ENCODE measurements around the gene SLC39A11. TPM values are rescaled to one million over a fixed set of nuclear protein-coding genes. Genes with fewer than 3 reads are reported as not detected.
"Not testable (repeated sequence)": the region's sequence is repeated elsewhere in the genome, so short reads cannot be mapped to it uniquely, and the experiment has no call there.

Gene SLC39A11
- total and polyA plus RNA-seq, 12 donors: 7.0 to 91.4 (median 22.7) TPM

DNA sequence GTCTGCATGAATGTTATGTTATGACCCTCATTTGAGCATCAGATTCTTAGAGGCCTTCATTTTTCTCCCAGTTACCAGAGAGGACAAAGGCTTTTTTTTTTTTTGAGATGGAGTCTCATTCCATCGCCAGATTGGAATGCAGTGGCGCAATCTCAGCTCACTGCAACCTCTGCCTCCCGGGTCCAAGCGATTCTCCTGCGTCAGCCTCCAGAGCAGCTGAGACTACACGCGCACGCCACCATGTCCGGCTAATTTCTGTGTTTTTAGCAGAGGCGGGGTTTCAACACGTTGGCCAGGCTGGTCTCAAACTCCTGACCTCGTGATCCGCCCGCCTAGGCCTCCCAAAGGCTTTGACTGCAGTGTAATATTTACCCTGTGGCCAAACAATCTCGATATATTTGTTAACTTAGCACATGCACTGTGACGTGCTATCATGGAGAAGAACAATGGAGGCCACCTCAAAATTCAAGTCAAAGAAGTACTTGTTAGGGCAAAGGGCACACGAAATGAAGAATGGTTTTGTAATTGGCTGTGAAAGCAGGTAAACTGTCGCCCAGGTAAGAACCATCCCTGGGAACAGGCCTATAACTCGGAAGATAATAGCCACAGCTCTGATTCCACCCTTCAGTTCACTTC lies 303.4 kb downstream of the SLC39A11 start:
- H3K36me3 ChIP-seq (replicated peaks in 1 of 2): no peaks in the 10 kb centered on the region
- H3K4me1 ChIP-seq (replicated peaks in 1 of 2): no peaks in the 10 kb centered on the region
- TF ChIP-seq POLR2A (IDR thresholded peaks at IDR 0.05): no peak
- TF ChIP-seq, protein P1, sequence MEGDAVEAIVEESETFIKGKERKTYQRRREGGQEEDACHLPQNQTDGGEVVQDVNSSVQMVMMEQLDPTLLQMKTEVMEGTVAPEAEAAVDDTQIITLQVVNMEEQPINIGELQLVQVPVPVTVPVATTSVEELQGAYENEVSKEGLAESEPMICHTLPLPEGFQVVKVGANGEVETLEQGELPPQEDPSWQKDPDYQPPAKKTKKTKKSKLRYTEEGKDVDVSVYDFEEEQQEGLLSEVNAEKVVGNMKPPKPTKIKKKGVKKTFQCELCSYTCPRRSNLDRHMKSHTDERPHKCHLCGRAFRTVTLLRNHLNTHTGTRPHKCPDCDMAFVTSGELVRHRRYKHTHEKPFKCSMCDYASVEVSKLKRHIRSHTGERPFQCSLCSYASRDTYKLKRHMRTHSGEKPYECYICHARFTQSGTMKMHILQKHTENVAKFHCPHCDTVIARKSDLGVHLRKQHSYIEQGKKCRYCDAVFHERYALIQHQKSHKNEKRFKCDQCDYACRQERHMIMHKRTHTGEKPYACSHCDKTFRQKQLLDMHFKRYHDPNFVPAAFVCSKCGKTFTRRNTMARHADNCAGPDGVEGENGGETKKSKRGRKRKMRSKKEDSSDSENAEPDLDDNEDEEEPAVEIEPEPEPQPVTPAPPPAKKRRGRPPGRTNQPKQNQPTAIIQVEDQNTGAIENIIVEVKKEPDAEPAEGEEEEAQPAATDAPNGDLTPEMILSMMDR (IDR thresholded peaks at IDR 0.05): no peak
- H3K27ac ChIP-seq: no peak overlapping the region
- H3K4me3 ChIP-seq: no peak overlapping the region
- no peak for DNase-seq
- intact Hi-C loops (cut with DNase I): no loop called here
- WGBS, 4 donors: 93 to 95% (median 94%) methylated on average over 19 of the region's 19 CpGs
- H3K27me3 ChIP-seq: no peaks in the 10 kb centered on the region
- no peaks in the 10 kb centered on the region for H3K9me3 ChIP-seq (replicated peaks in 1 of 3)

DNA sequence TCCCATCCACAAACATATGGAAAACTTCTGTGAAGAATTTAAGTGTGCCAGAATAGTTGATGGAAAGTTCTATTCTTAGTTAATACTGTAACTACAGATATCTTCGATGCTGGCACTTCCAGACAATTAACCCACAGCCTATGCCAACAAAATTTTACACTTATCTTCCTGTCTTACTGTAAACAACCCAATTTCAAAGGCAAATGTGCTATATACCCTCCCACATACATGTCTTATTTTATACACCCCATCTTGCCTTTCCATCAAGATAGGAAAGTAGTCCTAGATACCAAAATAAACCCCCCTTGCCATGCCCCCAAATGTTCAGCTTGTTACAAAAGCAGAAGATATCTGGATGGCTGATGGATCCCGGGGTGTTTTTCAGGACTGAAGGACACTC lies 306.3 kb downstream of the SLC39A11 start:
- H3K9me3 ChIP-seq (replicated peaks in 1 of 3): no peaks in the 10 kb centered on the region
- no peaks in the 10 kb centered on the region for H3K27me3 ChIP-seq
- no peak overlapping the region for H3K27ac ChIP-seq
- intact Hi-C loops (cut with DNase I): no loop called here
- H3K36me3 ChIP-seq (replicated peaks in 1 of 2): no peaks in the 10 kb centered on the region
- 70 to 85% (median 74%) methylated on average over 2 of the region's 2 CpGs for WGBS, 4 donors
- H3K4me1 ChIP-seq (replicated peaks in 1 of 2): no peaks in the 10 kb centered on the region
- H3K4me3 ChIP-seq: no peak overlapping the region
- TF ChIP-seq POLR2A (IDR thresholded peaks at IDR 0.05): no peak
- TF ChIP-seq, protein P1 (IDR thresholded peaks at IDR 0.05): no peak
- DNase-seq: no peak

DNA sequence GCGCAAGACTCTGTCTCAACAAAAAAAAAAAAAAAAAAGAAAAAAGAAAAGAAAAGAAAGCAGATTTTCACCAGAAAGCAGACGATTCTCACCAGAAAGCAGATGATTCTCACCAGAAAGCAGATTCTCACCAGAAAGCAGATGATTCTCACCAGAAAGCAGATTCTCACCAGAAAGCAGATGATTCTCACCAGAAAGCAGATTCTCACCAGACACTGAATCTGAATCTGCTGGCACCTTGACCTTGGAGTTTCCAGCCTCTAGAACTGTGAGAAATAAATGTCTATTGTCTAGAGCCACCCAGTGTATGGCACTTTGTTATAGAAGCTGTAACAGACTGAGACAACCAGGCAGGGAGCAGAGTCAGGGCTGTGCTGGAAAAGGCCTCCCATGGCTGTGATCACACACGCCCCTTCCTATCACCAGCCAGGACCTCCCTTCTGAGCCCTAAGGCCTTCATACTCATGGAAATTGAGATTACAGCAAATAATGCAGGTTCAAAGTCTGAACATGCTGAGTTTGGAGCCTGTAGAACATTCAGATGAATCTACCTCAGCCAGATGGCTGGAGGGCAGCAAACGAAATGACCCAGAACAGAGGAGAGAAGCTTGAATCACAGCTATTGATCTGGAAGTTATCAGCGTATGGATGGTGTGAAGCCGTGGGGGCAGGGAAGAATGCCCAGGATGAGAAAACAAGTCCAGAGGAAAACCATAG lies 309.3 kb downstream of the SLC39A11 start:
- intact Hi-C loops (cut with DNase I): no loop called here
- H3K4me1 ChIP-seq (replicated peaks in 1 of 2): no peaks in the 10 kb centered on the region
- no peaks in the 10 kb centered on the region for H3K36me3 ChIP-seq (replicated peaks in 1 of 2)
- DNase-seq: no peak
- no peak overlapping the region for H3K4me3 ChIP-seq
- 75 to 95% (median 88%) methylated on average over 6 of the region's 6 CpGs for WGBS, 4 donors
- H3K27ac ChIP-seq: no peak overlapping the region
- H3K27me3 ChIP-seq: no peaks in the 10 kb centered on the region
- no peaks in the 10 kb centered on the region for H3K9me3 ChIP-seq (replicated peaks in 1 of 3)
- TF ChIP-seq POLR2A (IDR thresholded peaks at IDR 0.05): no peak
- TF ChIP-seq, protein P1 (IDR thresholded peaks at IDR 0.05): no peak

DNA sequence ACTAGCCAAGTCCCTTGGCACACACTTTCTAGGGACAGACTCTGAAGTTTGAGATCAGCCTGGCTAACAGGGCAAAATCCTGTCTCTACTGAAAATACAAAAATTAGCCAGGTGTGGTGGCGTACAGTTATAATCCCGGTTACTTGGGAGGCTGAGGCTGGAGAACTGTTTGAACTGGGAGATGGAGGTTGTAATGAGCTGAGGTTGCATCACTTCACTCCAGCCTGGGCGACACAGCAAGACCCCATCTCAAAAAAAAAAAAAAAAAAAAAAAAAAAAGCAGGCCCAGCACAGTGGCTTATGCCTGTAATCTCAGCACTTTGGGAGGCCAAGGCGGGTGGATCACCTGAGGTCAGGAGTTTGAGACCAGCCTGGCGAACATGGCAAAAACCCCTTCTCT lies 310.1 kb downstream of the SLC39A11 start:
- intact Hi-C loops (cut with DNase I); DNase-seq; H3K4me3 ChIP-seq; H3K27me3 ChIP-seq; H3K27ac ChIP-seq; H3K4me1 ChIP-seq (replicated peaks in 1 of 2); H3K9me3 ChIP-seq (replicated peaks in 1 of 3); H3K36me3 ChIP-seq (replicated peaks in 1 of 2): not testable (repeated sequence)
- WGBS, 4 donors: 89 to 100% (median 96%) methylated on average over 4 to 5 of the region's 5 CpGs
